AG10803 (cell line): ENCODE data around the gene TMEM117.

Experiments
- DNase-seq: peaks from one replicate; pipeline ENCODE4 v3.0.0; 2010; ENCODE audit warnings: low read depth
- H3K4me3 ChIP-seq: 2 replicates; pipeline ENCODE4 v1.5.1; 2011; ENCODE audit warnings: mild to moderate bottlenecking, low read length, control low read depth
- TF ChIP-seq, protein P1 (sequence below): conservative IDR thresholded peaks from 2 replicates; pipeline ENCODE4 v1.5.1; 2011; ENCODE audit warnings: mild to moderate bottlenecking, low read length, control low read depth, inconsistent platforms

The TMEM117 gene

DNA sequence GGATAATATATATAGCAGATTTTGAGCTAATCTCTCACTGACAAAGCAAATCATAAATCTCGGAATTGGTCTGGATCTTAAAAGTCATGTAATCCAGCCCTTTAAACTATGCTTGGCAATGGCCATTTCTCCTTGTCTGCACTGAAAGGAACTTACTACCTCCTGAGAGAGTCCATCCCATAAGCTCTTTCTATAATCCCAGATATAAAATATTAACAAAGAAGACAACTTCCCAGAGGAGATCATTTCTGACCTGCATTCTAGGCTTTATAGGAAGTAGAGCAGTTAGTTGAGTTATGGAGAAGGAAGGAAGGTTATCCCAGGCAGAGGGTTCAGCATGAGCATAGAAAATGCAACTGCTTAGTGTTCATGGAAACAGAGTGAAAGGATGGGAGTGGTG lies 99.7 kb downstream of the TMEM117 start:
- TF ChIP-seq, protein P1, sequence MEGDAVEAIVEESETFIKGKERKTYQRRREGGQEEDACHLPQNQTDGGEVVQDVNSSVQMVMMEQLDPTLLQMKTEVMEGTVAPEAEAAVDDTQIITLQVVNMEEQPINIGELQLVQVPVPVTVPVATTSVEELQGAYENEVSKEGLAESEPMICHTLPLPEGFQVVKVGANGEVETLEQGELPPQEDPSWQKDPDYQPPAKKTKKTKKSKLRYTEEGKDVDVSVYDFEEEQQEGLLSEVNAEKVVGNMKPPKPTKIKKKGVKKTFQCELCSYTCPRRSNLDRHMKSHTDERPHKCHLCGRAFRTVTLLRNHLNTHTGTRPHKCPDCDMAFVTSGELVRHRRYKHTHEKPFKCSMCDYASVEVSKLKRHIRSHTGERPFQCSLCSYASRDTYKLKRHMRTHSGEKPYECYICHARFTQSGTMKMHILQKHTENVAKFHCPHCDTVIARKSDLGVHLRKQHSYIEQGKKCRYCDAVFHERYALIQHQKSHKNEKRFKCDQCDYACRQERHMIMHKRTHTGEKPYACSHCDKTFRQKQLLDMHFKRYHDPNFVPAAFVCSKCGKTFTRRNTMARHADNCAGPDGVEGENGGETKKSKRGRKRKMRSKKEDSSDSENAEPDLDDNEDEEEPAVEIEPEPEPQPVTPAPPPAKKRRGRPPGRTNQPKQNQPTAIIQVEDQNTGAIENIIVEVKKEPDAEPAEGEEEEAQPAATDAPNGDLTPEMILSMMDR = no peak
- H3K4me3 ChIP-seq = no peak overlapping the region
- DNase-seq = no peak

DNA sequence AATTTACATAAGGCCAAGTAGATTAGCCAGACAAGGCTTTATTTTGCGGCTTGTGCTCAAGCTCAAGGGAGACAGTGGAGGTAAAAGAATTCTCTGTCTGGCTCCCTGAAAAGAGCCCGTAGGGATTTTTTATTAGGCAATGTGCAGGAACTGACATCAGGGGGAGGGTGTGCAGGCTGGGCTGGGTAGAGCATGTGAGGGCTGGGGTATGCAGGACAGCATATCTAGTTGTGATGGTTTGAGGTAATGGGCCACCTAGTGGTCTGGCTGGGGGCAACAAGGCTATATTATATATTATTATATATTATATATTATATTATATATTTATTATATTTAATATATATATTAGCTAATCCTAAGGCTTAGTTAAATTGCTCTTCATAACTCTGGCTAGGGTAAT lies 102.1 kb downstream of the TMEM117 start:
- TF ChIP-seq, protein P1 = peak; percentile 29
- no peak overlapping the region for H3K4me3 ChIP-seq
- DNase-seq = peak; percentile 6

DNA sequence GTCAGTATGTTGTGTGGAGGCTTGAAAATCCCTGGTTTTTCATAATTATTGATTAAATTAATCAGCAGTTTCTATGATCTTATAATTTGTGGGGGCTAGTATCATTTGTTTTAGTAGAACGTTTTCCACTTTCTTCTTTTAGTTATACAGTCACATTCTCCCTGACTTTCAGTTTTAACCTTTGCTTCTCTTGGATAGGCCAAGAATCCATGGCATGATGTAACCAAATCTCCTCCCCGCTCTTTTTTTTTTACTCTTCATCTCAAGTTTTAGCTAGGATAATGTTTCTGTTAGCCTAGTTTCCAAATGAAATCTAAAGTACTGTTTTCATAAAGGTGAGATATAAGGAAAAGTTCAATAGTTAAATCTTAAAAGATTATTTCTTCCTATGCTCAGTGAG lies 106.5 kb downstream of the TMEM117 start:
- no peak for DNase-seq
- no peak overlapping the region for H3K4me3 ChIP-seq
- TF ChIP-seq, protein P1 = no peak

DNA sequence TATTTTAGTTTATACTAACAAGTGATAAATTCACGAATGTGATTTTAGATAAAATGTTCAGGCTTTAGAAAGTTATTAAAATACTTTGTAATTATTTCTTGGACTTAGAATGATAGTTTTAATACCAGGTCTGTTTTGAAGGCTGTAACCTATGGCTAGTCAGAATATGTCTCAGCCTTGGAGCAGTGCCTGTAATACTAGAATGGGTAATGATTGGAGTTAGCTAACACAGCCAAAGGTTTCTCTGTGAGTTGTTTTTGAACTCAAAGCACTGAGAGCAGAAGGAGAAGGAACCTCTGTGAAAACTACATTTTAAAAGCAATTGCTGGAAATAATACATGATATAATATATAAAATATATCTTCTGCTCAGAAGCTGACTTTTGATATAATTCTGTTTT lies 110.1 kb downstream of the TMEM117 start:
- no peak overlapping the region for H3K4me3 ChIP-seq
- DNase-seq = no peak
- TF ChIP-seq, protein P1 = no peak

DNA sequence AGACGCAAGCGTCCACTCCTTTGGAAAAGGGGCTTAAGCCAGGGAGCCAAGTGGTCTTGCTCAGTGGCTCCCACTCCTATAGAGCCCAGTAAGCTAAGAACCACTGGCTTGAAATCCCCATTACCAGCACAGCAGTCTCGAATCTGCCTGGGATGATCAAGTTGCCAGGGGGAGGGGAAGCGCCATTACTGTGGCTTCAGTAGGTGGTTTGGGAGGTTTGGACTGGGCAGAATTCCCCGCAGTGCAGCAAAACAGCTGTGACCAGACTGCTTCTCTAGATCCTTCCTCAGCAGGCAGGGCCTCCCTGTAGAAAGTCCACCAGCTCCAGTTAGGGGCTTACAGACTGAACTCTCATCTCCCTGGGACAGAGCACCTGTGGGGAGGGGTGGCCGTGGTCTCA lies 115.4 kb downstream of the TMEM117 start:
- no peak for DNase-seq
- H3K4me3 ChIP-seq = no peak overlapping the region
- TF ChIP-seq, protein P1 = no peak

DNA sequence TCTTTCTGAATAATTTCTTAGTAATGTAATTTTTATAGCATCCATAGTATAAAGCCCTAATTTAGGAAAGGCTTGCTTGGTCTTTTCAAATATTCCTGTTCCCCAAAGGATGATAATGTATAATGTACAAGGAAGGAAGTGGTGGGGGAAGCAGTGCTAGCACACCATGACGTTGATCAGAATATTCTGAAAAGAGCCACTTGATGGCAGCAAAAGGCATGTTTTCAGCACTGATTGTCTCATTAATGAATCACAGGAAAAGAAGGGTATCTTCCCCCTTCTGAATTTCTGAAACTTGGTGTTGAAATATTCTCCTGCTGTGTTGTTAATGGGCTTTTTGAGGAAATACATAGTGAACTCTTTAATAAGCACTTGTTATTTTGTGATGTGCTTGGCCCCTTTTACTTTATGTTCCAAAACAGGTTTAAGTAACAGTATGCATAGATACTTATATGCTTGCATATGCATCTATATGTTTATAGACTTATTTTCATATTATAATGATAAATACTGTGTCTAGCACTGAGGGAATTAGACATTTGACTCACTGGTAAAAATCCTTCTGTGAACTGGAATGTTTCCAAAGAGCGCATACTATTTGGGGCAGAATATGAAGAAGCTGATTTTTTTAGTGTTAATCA lies 122.0 kb downstream of the TMEM117 start:
- H3K4me3 ChIP-seq = no peak overlapping the region
- peak; percentile 69 for DNase-seq
- TF ChIP-seq, protein P1 = peak; percentile 68

DNA sequence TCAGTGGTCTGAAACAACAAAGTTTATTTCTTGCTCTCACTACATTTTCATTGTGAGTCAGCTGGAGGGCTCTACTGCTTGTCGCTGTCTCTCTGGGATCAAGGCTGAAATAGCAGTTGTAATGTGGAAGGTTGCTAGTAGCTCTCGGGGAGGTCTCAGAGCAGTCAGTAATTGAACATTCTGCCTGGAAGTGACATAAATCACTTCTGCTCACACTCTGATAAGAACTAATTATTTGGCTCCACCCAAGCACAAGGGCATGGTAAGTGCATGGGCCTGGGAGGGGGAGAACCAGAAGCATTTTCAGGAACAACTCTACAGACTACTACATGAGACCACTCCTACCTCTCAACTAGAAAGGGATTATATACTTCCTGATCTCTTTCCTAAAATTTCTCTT lies 128.2 kb downstream of the TMEM117 start:
- H3K4me3 ChIP-seq = no peak overlapping the region
- TF ChIP-seq, protein P1 = no peak
- DNase-seq = no peak
